ENCODE measurements around the gene ALX3. TPM values are rescaled to one million over a fixed set of nuclear protein-coding genes. Genes with fewer than 3 reads are reported as not detected.

The ALX3 gene
- polyA plus RNA-seq, 6 donors from 2014 or later, result not detected

GRCh38 chr1:110100335-110100734 lies 29.9 kb upstream of the ALX3 start:
- Mint-ChIP-seq H3K9me3 (no peaks in the 10 kb centered on the region), H3K4me1 (peaks cover 20 to 57% (median 26%) of the 10 kb centered on the region in 3 donors), H3K27me3 (peaks cover 0 to 28% (median 23%) of the 10 kb centered on the region in 3 donors), H3K4me3 (peak overlapping the region in 2 of 8 donors; percentile 2 to 39), H3K27ac (peak overlapping the region in 1 of 6 donors; percentile 49), H3K36me3 (no peaks in the 10 kb centered on the region)
- ATAC-seq (ENCODE audit: low read depth in 2 of 2), result no peak
- no peak for DNase-seq

- Mint-ChIP-seq H3K4me1 (peaks cover 18 to 43% (median 23%) of the 10 kb centered on the region in 3 donors), H3K27ac (no peak overlapping the region), H3K27me3 (peaks cover 0 to 34% (median 31%) of the 10 kb centered on the region in 3 donors), H3K36me3 (no peaks in the 10 kb centered on the region), H3K9me3 (no peaks in the 10 kb centered on the region), H3K4me3 (no peak overlapping the region)
- DNase-seq (no peak), ATAC-seq (ENCODE audit: low read depth in 2 of 2) (no peak)
These were observed 28.0 kb upstream of the ALX3 start for GRCh38 chr1:110098222-110099026.

GRCh38 chr1:110097507-110098221 lies 27.2 kb upstream of the ALX3 start:
- DNase-seq (no peak), ATAC-seq (ENCODE audit: low read depth in 2 of 2) (no peak)
- Mint-ChIP-seq H3K9me3 (no peaks in the 10 kb centered on the region), H3K27ac (no peak overlapping the region), H3K4me1 (peaks cover 15 to 35% (median 16%) of the 10 kb centered on the region in 3 donors), H3K36me3 (no peaks in the 10 kb centered on the region), H3K27me3 (peaks cover 0 to 34% (median 32%) of the 10 kb centered on the region in 3 donors), H3K4me3 (no peak overlapping the region)

- no peaks in the 10 kb centered on the region for H3K36me3 Mint-ChIP-seq
- peak overlapping the region in 2 of 6 donors; percentile 61 to 81 for H3K27ac Mint-ChIP-seq
- DNase-seq (no peak), ATAC-seq (ENCODE audit: low read depth in 2 of 2) (no peak)
- no peaks in the 10 kb centered on the region for H3K9me3 Mint-ChIP-seq
- H3K27me3 Mint-ChIP-seq, result peaks cover 0 to 41% (median 35%) of the 10 kb centered on the region in 3 donors
- peaks cover 0 to 9% (median 4%) of the 10 kb centered on the region in 3 donors for H3K4me1 Mint-ChIP-seq
- no peak overlapping the region for H3K4me3 Mint-ChIP-seq
These were observed 24.6 kb upstream of the ALX3 start for GRCh38 chr1:110094931-110095654.

GRCh38 chr1:110092991-110093390 lies 22.5 kb upstream of the ALX3 start:
- DNase-seq (no peak), ATAC-seq (ENCODE audit: low read depth in 2 of 2) (no peak)
- no peak overlapping the region for H3K27ac Mint-ChIP-seq
- H3K4me1 Mint-ChIP-seq, result peaks cover under 1 to 11% (median 5%) of the 10 kb centered on the region in 3 donors
- H3K9me3 Mint-ChIP-seq, result no peaks in the 10 kb centered on the region
- H3K4me3 Mint-ChIP-seq, result no peak overlapping the region
- H3K36me3 Mint-ChIP-seq, result no peaks in the 10 kb centered on the region
- H3K27me3 Mint-ChIP-seq, result peaks cover 0 to 51% (median 33%) of the 10 kb centered on the region in 3 donors

GRCh38 chr1:110091791-110092190 lies 21.3 kb upstream of the ALX3 start:
- Mint-ChIP-seq H3K4me3 (no peak overlapping the region), H3K27me3 (peaks cover under 1 to 57% (median 36%) of the 10 kb centered on the region in 3 donors), H3K27ac (no peak overlapping the region), H3K36me3 (no peaks in the 10 kb centered on the region), H3K9me3 (no peaks in the 10 kb centered on the region), H3K4me1 (peaks cover 2 to 14% (median 7%) of the 10 kb centered on the region in 3 donors)
- ATAC-seq (ENCODE audit: low read depth in 2 of 2) (no peak), DNase-seq (no peak)

GRCh38 chr1:110091381-110091780 lies 20.9 kb upstream of the ALX3 start:
- no peak for ATAC-seq (ENCODE audit: low read depth in 2 of 2)

GRCh38 chr1:110089561-110090275 lies 19.2 kb upstream of the ALX3 start:
- H3K27me3 Mint-ChIP-seq, result peaks cover 16 to 61% (median 39%) of the 10 kb centered on the region in 3 donors
- DNase-seq (no peak), ATAC-seq (ENCODE audit: low read depth in 2 of 2) (no peak)
- H3K4me3 Mint-ChIP-seq, result no peak overlapping the region
- no peaks in the 10 kb centered on the region for H3K9me3 Mint-ChIP-seq
- H3K27ac Mint-ChIP-seq, result no peak overlapping the region
- H3K4me1 Mint-ChIP-seq, result peaks cover 8 to 14% (median 9%) of the 10 kb centered on the region in 3 donors
- no peaks in the 10 kb centered on the region for H3K36me3 Mint-ChIP-seq

More at GRCh38 chr1:110091381-110091780, 20.9 kb upstream of the ALX3 start:
- H3K36me3 Mint-ChIP-seq, result no peaks in the 10 kb centered on the region
- no peaks in the 10 kb centered on the region for H3K9me3 Mint-ChIP-seq
- no peak for DNase-seq
- peaks cover 5 to 57% (median 36%) of the 10 kb centered on the region in 3 donors for H3K27me3 Mint-ChIP-seq
- H3K27ac Mint-ChIP-seq, result no peak overlapping the region
- H3K4me3 Mint-ChIP-seq, result no peak overlapping the region
- peaks cover 2 to 14% (median 7%) of the 10 kb centered on the region in 3 donors for H3K4me1 Mint-ChIP-seq

GRCh38 chr1:110088739-110089316 lies 18.4 kb upstream of the ALX3 start:
- Mint-ChIP-seq H3K9me3 (no peaks in the 10 kb centered on the region), H3K27me3 (peaks cover 18 to 61% (median 40%) of the 10 kb centered on the region in 3 donors), H3K4me3 (no peak overlapping the region), H3K27ac (no peak overlapping the region), H3K4me1 (peaks cover 9 to 19% (median 13%) of the 10 kb centered on the region in 3 donors), H3K36me3 (no peaks in the 10 kb centered on the region)
- DNase-seq, result no peak
- ATAC-seq (ENCODE audit: low read depth in 2 of 2), result no peak

- peaks cover 23 to 68% (median 47%) of the 10 kb centered on the region in 3 donors for H3K27me3 Mint-ChIP-seq
- peak overlapping the region in 1 of 6 donors; percentile 87 for H3K27ac Mint-ChIP-seq
- peak; percentile 63 to 69 for ATAC-seq (ENCODE audit: low read depth in 2 of 2)
- peak overlapping the region in 2 of 8 donors; percentile 35 to 57 for H3K4me3 Mint-ChIP-seq
- peaks cover 15 to 26% (median 21%) of the 10 kb centered on the region in 3 donors for H3K4me1 Mint-ChIP-seq
- no peaks in the 10 kb centered on the region for H3K36me3 Mint-ChIP-seq
- H3K9me3 Mint-ChIP-seq, result no peaks in the 10 kb centered on the region
- DNase-seq, result peak; percentile 48
These were observed 17.6 kb upstream of the ALX3 start for GRCh38 chr1:110087812-110088738.

- peak overlapping the region in 1 of 8 donors; percentile 13 for H3K4me3 Mint-ChIP-seq
- H3K9me3 Mint-ChIP-seq, result no peaks in the 10 kb centered on the region
- peaks cover 30 to 69% (median 50%) of the 10 kb centered on the region in 3 donors for H3K27me3 Mint-ChIP-seq
- peak overlapping the region in 1 of 6 donors; percentile 28 for H3K27ac Mint-ChIP-seq
- ATAC-seq (ENCODE audit: low read depth in 2 of 2) (no peak), DNase-seq (no peak)
- no peaks in the 10 kb centered on the region for H3K36me3 Mint-ChIP-seq
- peaks cover 20 to 27% (median 21%) of the 10 kb centered on the region in 3 donors for H3K4me1 Mint-ChIP-seq
These were observed 16.5 kb upstream of the ALX3 start for GRCh38 chr1:110086961-110087360.

All from naive B cell (primary cell).